Spleen (tissue), 10 donors: ENCODE measurements around the gene TMEM256. TPM values are rescaled to one million over a fixed set of nuclear protein-coding genes. Genes with fewer than 3 reads are reported as not detected.

Source experiments
- polyA plus RNA-seq, 3 donors: library from polyadenylated mRNA; stranded (reverse); fragments of 200-250 nt; gene quantifications; one replicate each; pipeline ENCODE4 v1.2.1, GENCODE V29; 2013
- total RNA-seq, 7 donors: library from RNA; depleted of rRNA in 3 of 7; stranded (reverse); fragments of >200 nt in 3 of 7; fragmentation: NEBNext Ultra II Directional in 4 of 7; extraction: Animal tissue kit (Norgen Biotek cat#: 25700) in 4 of 7; gene quantifications; one replicate each; pipeline versions ENCODE4 v1.1.0 to v1.2.1, GENCODE V29; 2016 to 2021
- donor health status: healthy with polysubstance abuse.
- donor health status: DM: no; HTN: no; CAD: no; lungs with moderate emphysema.
- donor health status: DM: no; HTN: no; CAD: no.
- donor health status: Bipolar disorder and iron deficiency.
- donor health status: healthy.
- donor health status: DM: no; HTN: no; CAD: no.
- donor health status: DM: yes; HTN: yes; CAD: no.

The TMEM256 gene
- total and polyA plus RNA-seq, 10 donors, result 39.1 to 193 (median 54.3) TPM

Other genes starting within 250 kb of the TMEM256 start
Only the 30 nearest of the 39 such genes appear.
- 10 to 100 TPM; 36.9 to 48.0 (median 39.2) TPM for gene DVL2, start 169.6 kb downstream of the TMEM256 start, total RNA-seq
- gene DVL2, start 169.6 kb downstream of the TMEM256 start, polyA plus RNA-seq, result 10 to 100 TPM in 2 of 3 donors, 1 to 10 TPM in 1; 9.8 to 29.2 (median 11.7) TPM
- 10 to 100 TPM; 33.1 to 47.6 (median 38.8) TPM for gene PHF23, start 164.6 kb downstream of the TMEM256 start, total RNA-seq
- 10 to 100 TPM; 27.4 to 50.4 (median 33.2) TPM for gene PHF23, start 164.6 kb downstream of the TMEM256 start, polyA plus RNA-seq
- 100 to 1,000 TPM; 222 to 519 (median 438) TPM for gene GABARAP, start 161.6 kb downstream of the TMEM256 start, total RNA-seq
- gene GABARAP, start 161.6 kb downstream of the TMEM256 start, polyA plus RNA-seq, result 100 to 1,000 TPM; 755 to 855 (median 822) TPM
- 100 to 1,000 TPM in 4 of 7 donors, 10 to 100 TPM in 3; 83.1 to 133 (median 119) TPM for gene CTDNEP1, start 152.4 kb downstream of the TMEM256 start, total RNA-seq
- 100 to 1,000 TPM in 1 of 3 donors, 10 to 100 TPM in 2; 69.3 to 104 (median 86.1) TPM for gene CTDNEP1, start 152.4 kb downstream of the TMEM256 start, polyA plus RNA-seq
- 10 to 100 TPM; 22.1 to 40.3 (median 36.3) TPM for gene ELP5, start 151.9 kb downstream of the TMEM256 start, total RNA-seq
- gene ELP5, start 151.9 kb downstream of the TMEM256 start, polyA plus RNA-seq, result 10 to 100 TPM; 36.2 to 40.2 (median 37.2) TPM
- gene CLDN7, start 141.6 kb downstream of the TMEM256 start, total RNA-seq, result 1 to 10 TPM in 6 of 7 donors, under 1 TPM in 1; 0.74 to 6.6 (median 2.4) TPM
- 1 to 10 TPM; 2.9 to 6.0 (median 4.3) TPM for gene CLDN7, start 141.6 kb downstream of the TMEM256 start, polyA plus RNA-seq
- 1 to 10 TPM in 1 of 7 donors, under 1 TPM in 6; 0.39 to 1.6 (median 0.51) TPM for gene SLC2A4, start 122.4 kb downstream of the TMEM256 start, total RNA-seq
- under 1 TPM; 0.07 to 0.56 (median 0.29) TPM for gene SLC2A4, start 122.4 kb downstream of the TMEM256 start, polyA plus RNA-seq
- gene YBX2, start 109.5 kb downstream of the TMEM256 start, total RNA-seq, result under 1 TPM in 3 of 7 donors, not detected in 4; 0.11 to 0.40 (median 0.19) TPM
- under 1 TPM; 0.09 to 0.22 (median 0.12) TPM for gene YBX2, start 109.5 kb downstream of the TMEM256 start, polyA plus RNA-seq
- gene EIF5A, start 96.5 kb downstream of the TMEM256 start, total RNA-seq, result 100 to 1,000 TPM; 117 to 326 (median 244) TPM
- 100 to 1,000 TPM; 310 to 426 (median 376) TPM for gene EIF5A, start 96.5 kb downstream of the TMEM256 start, polyA plus RNA-seq
- 100 to 1,000 TPM in 2 of 7 donors, 10 to 100 TPM in 5; 54.1 to 123 (median 65.4) TPM for gene GPS2, start 88.7 kb downstream of the TMEM256 start, total RNA-seq
- 10 to 100 TPM; 56.6 to 73.2 (median 70.9) TPM for gene GPS2, start 88.7 kb downstream of the TMEM256 start, polyA plus RNA-seq
- 10 to 100 TPM; 16.5 to 53.9 (median 44.3) TPM for gene NEURL4, start 74.8 kb downstream of the TMEM256 start, total RNA-seq
- 10 to 100 TPM; 17.6 to 48.6 (median 36.3) TPM for gene NEURL4, start 74.8 kb downstream of the TMEM256 start, polyA plus RNA-seq
- 100 to 1,000 TPM; 118 to 312 (median 208) TPM for gene ACAP1, start 67.6 kb downstream of the TMEM256 start, total RNA-seq
- 100 to 1,000 TPM; 126 to 266 (median 245) TPM for gene ACAP1, start 67.6 kb downstream of the TMEM256 start, polyA plus RNA-seq
- 10 to 100 TPM in 1 of 7 donors, 1 to 10 TPM in 6; 7.7 to 10.0 (median 9.1) TPM for gene KCTD11, start 51.9 kb downstream of the TMEM256 start, total RNA-seq
- gene KCTD11, start 51.9 kb downstream of the TMEM256 start, polyA plus RNA-seq, result 10 to 100 TPM in 1 of 3 donors, 1 to 10 TPM in 2; 5.4 to 12.0 (median 6.0) TPM
- not detected for gene TMEM95, start 48.9 kb downstream of the TMEM256 start, total RNA-seq
- not detected for gene TMEM95, start 48.9 kb downstream of the TMEM256 start, polyA plus RNA-seq
- gene TNK1, start 23.0 kb downstream of the TMEM256 start, total RNA-seq, result 10 to 100 TPM in 1 of 7 donors, 1 to 10 TPM in 6; 4.2 to 16.2 (median 6.4) TPM
- gene TNK1, start 23.0 kb downstream of the TMEM256 start, polyA plus RNA-seq, result 1 to 10 TPM; 6.6 to 8.7 (median 8.3) TPM
- gene PLSCR3, start 9.6 kb downstream of the TMEM256 start, total RNA-seq, result 10 to 100 TPM; 34.1 to 63.2 (median 51.1) TPM
- 10 to 100 TPM; 31.3 to 45.9 (median 33.3) TPM for gene PLSCR3, start 9.6 kb downstream of the TMEM256 start, polyA plus RNA-seq
- 10 to 100 TPM in 6 of 7 donors, 1 to 10 TPM in 1; 8.7 to 23.0 (median 13.0) TPM for gene NLGN2, start 3.7 kb upstream of the TMEM256 start, total RNA-seq
- 1 to 10 TPM; 2.2 to 6.5 (median 4.3) TPM for gene NLGN2, start 3.7 kb upstream of the TMEM256 start, polyA plus RNA-seq
- gene SPEM1, start 16.2 kb upstream of the TMEM256 start, total RNA-seq, result not detected
- gene SPEM1, start 16.2 kb upstream of the TMEM256 start, polyA plus RNA-seq, result not detected
- not detected for gene SPEM2, start 21.5 kb upstream of the TMEM256 start, total RNA-seq
- gene SPEM2, start 21.5 kb upstream of the TMEM256 start, polyA plus RNA-seq, result not detected
- gene SPEM3, start 24.8 kb upstream of the TMEM256 start, total RNA-seq, result not detected
- not detected for gene SPEM3, start 24.8 kb upstream of the TMEM256 start, polyA plus RNA-seq
- gene TMEM102, start 31.3 kb upstream of the TMEM256 start, total RNA-seq, result 10 to 100 TPM in 5 of 7 donors, 1 to 10 TPM in 2; 7.1 to 17.4 (median 10.9) TPM
- 1 to 10 TPM; 4.7 to 9.8 (median 7.8) TPM for gene TMEM102, start 31.3 kb upstream of the TMEM256 start, polyA plus RNA-seq
- 1 to 10 TPM; 1.0 to 5.5 (median 3.2) TPM for gene FGF11, start 35.4 kb upstream of the TMEM256 start, total RNA-seq
- gene FGF11, start 35.4 kb upstream of the TMEM256 start, polyA plus RNA-seq, result 1 to 10 TPM; 1.5 to 3.5 (median 2.0) TPM
- 10 to 100 TPM in 5 of 7 donors, 1 to 10 TPM in 2; 7.3 to 12.9 (median 11.4) TPM for gene CHRNB1, start 41.0 kb upstream of the TMEM256 start, total RNA-seq
- 10 to 100 TPM in 2 of 3 donors, 1 to 10 TPM in 1; 7.3 to 12.4 (median 11.1) TPM for gene CHRNB1, start 41.0 kb upstream of the TMEM256 start, polyA plus RNA-seq
- gene ZBTB4, start 75.5 kb upstream of the TMEM256 start, total RNA-seq, result 10 to 100 TPM; 38.7 to 68.8 (median 46.5) TPM
- 10 to 100 TPM; 10.5 to 23.7 (median 12.3) TPM for gene ZBTB4, start 75.5 kb upstream of the TMEM256 start, polyA plus RNA-seq
- gene SLC35G6, start 77.3 kb upstream of the TMEM256 start, total RNA-seq, result not detected
- gene SLC35G6, start 77.3 kb upstream of the TMEM256 start, polyA plus RNA-seq, result under 1 TPM in 1 of 3 donors, not detected in 2; 0.13 TPM
- 100 to 1,000 TPM; 108 to 196 (median 173) TPM for gene POLR2A, start 80.3 kb upstream of the TMEM256 start, total RNA-seq
- 10 to 100 TPM in 1 of 3 donors, 1 to 10 TPM in 2; 8.2 to 26.0 (median 8.8) TPM for gene POLR2A, start 80.3 kb upstream of the TMEM256 start, polyA plus RNA-seq
- 10 to 100 TPM; 37.4 to 64.6 (median 60.5) TPM for gene TNFSF12, start 145.0 kb upstream of the TMEM256 start, total RNA-seq
- 10 to 100 TPM; 46.5 to 65.0 (median 49.3) TPM for gene TNFSF12, start 145.0 kb upstream of the TMEM256 start, polyA plus RNA-seq
- gene TNFSF13, start 154.7 kb upstream of the TMEM256 start, total RNA-seq, result 10 to 100 TPM; 14.5 to 54.0 (median 31.6) TPM
- 10 to 100 TPM; 19.9 to 23.4 (median 20.5) TPM for gene TNFSF13, start 154.7 kb upstream of the TMEM256 start, polyA plus RNA-seq
- gene SENP3, start 157.8 kb upstream of the TMEM256 start, total RNA-seq, result 10 to 100 TPM; 36.3 to 71.7 (median 42.9) TPM
- 10 to 100 TPM; 43.1 to 52.7 (median 45.6) TPM for gene SENP3, start 157.8 kb upstream of the TMEM256 start, polyA plus RNA-seq
- 100 to 1,000 TPM; 177 to 387 (median 271) TPM for gene CD68, start 175.5 kb upstream of the TMEM256 start, total RNA-seq
- gene CD68, start 175.5 kb upstream of the TMEM256 start, polyA plus RNA-seq, result 100 to 1,000 TPM in 1 of 3 donors, 10 to 100 TPM in 2; 52.5 to 236 (median 86.1) TPM